ENCODE data around the gene RNASE7.

Gene RNASE7

GRCh38 chr14:21088687-21089086 is 46.5 kb downstream of the RNASE7 start:
- DNase-seq: no peak

GRCh38 chr14:21089271-21089670 is 47.1 kb downstream of the RNASE7 start:
- DNase-seq: no peak

GRCh38 chr14:21089877-21090193 is 47.7 kb downstream of the RNASE7 start:
- DNase-seq: no peak

GRCh38 chr14:21090194-21090939 is 48.2 kb downstream of the RNASE7 start:
- DNase-seq: no peak

- no peak for DNase-seq
These were observed 48.9 kb downstream of the RNASE7 start for GRCh38 chr14:21090940-21091663.

GRCh38 chr14:21091821-21092272 is 49.7 kb downstream of the RNASE7 start:
- DNase-seq: no peak

GRCh38 chr14:21092273-21093011 is 50.3 kb downstream of the RNASE7 start:
- no peak for DNase-seq

- DNase-seq: no peak
These were observed 50.9 kb downstream of the RNASE7 start for GRCh38 chr14:21093018-21093417.
